GM23338 (cell line): ENCODE data around the gene COL8A1. TPM values are rescaled to one million over a fixed set of nuclear protein-coding genes. Genes with fewer than 3 reads are reported as not detected.

Experiments used
- ATAC-seq: fragments of 200-7000 bp; cut with Tn5 transposase; 3 replicates; pipeline ENCODE4 v1.9.1; 2020
- DNase-seq: peaks from one replicate; pipeline ENCODE4 v3.0.0-alpha.2; 2015; ENCODE audit warnings: low spot score
- H2AFZ ChIP-seq: fragments of 200-600 bp; sonication (generic); 2 replicates; pipeline ENCODE4 v1.8.0; 2016; ENCODE audit warnings: antibody characterized with exemption, mild to moderate bottlenecking, moderate library complexity
- H3F3A ChIP-seq: fragments of 200-600 bp; sonication (generic); replicated peaks from 2 replicates; pipeline ENCODE4 v1.8.0; 2017; ENCODE audit warnings: antibody characterized with exemption, mixed run types, low read depth
- H3K27ac ChIP-seq: fragments of 200-600 bp; sonication (generic); 2 replicates; pipeline ENCODE4 v1.6.1; 2016; ENCODE audit warnings: low read depth
- H3K27me3 ChIP-seq: fragments of 200-600 bp; sonication (generic); 2 replicates; pipeline ENCODE4 v1.8.0; 2016; ENCODE audit warnings: mild to moderate bottlenecking, mixed run types, moderate library complexity; ENCODE audit not compliant: insufficient read depth
- H3K36me3 ChIP-seq: fragments of 200-600 bp; sonication (generic); 2 replicates; pipeline ENCODE4 v1.8.0; 2016; ENCODE audit warnings: mild to moderate bottlenecking; ENCODE audit not compliant: insufficient read depth
- H3K4me1 ChIP-seq: fragments of 200-600 bp; sonication (generic); 2 replicates; pipeline ENCODE4 v1.8.0; 2016; ENCODE audit warnings: mild to moderate bottlenecking, moderate library complexity; ENCODE audit not compliant: insufficient read depth
- H3K4me2 ChIP-seq: fragments of 200-600 bp; sonication (generic); 2 replicates; pipeline ENCODE4 v1.7.1; 2017; ENCODE audit warnings: mixed run types
- H3K4me3 ChIP-seq: fragments of 200-600 bp; sonication (generic); 2 replicates; pipeline ENCODE4 v1.6.1; 2016; ENCODE audit warnings: mixed run types
- H3K79me2 ChIP-seq: fragments of 200-600 bp; sonication (generic); replicated peaks from 2 replicates; pipeline ENCODE4 v1.8.0; 2017; ENCODE audit warnings: mild to moderate bottlenecking; ENCODE audit not compliant: insufficient read depth
- H3K9me2 ChIP-seq: fragments of 200-600 bp; sonication (generic); 2 replicates; pipeline ENCODE4 v1.8.0; 2017; ENCODE audit not compliant: insufficient read depth
- H4K20me1 ChIP-seq: fragments of 200-600 bp; sonication (generic); replicated peaks from 2 replicates; pipeline ENCODE4 v1.8.0; 2017; ENCODE audit warnings: mild to moderate bottlenecking; ENCODE audit not compliant: insufficient read depth
- H3K27ac Mint-ChIP-seq: 2 replicates; pipeline ENCODE4 v1.8.0; 2020; ENCODE audit warnings: inconsistent platforms, mild to moderate bottlenecking, moderate library complexity, mixed read lengths
- H3K27me3 Mint-ChIP-seq: 3 replicates; pipeline ENCODE4 v1.8.0; 2022; ENCODE audit warnings: low read depth, mild to moderate bottlenecking, moderate library complexity, mixed read lengths, inconsistent platforms; ENCODE audit not compliant: insufficient read depth, poor library complexity
- H3K36me3 Mint-ChIP-seq: 3 replicates; pipeline ENCODE4 v1.8.0; 2021; ENCODE audit warnings: low read depth, mild to moderate bottlenecking, inconsistent platforms, moderate library complexity, mixed read lengths
- H3K4me1 Mint-ChIP-seq: 3 replicates; pipeline ENCODE4 v1.8.0; 2020; ENCODE audit warnings: mild to moderate bottlenecking, inconsistent platforms, mixed read lengths
- H3K4me3 Mint-ChIP-seq: 3 replicates; pipeline ENCODE4 v1.8.0; 2021; ENCODE audit warnings: moderate library complexity, mild to moderate bottlenecking, inconsistent platforms, mixed read lengths
- H3K9me3 Mint-ChIP-seq: 3 replicates; pipeline ENCODE4 v1.8.0; 2020; ENCODE audit warnings: moderate library complexity, mild to moderate bottlenecking, inconsistent platforms, mixed read lengths
- CREB1 ChIP-seq: fragments of 250-450 bp; sonication (Bioruptor Pico); IDR thresholded peaks from 2 replicates; pipeline ENCODE4 v1.5.0; 2020; ENCODE audit warnings: low read depth, mild to moderate bottlenecking, moderate library complexity
- EZH2 ChIP-seq: fragments of 200-600 bp; sonication (generic); IDR thresholded peaks from one replicate; pipeline ENCODE4 v1.8.0; 2017; ENCODE audit warnings: antibody characterized with exemption, mild to moderate bottlenecking, low read depth; ENCODE audit not compliant: unreplicated experiment
- JUNB ChIP-seq: IDR thresholded peaks from one replicate; pipeline ENCODE4 v1.6.1; 2016; ENCODE audit warnings: antibody characterized with exemption; ENCODE audit not compliant: unreplicated experiment
- NANOG ChIP-seq: IDR thresholded peaks from 2 replicates; pipeline ENCODE4 v1.6.1; 2016; ENCODE audit warnings: antibody characterized with exemption, borderline replicate concordance
- POLR2AphosphoS5 ChIP-seq: IDR thresholded peaks from 2 replicates; pipeline ENCODE4 v1.6.1; 2016; ENCODE audit warnings: antibody characterized with exemption, low read depth
- STAT1 ChIP-seq: IDR thresholded peaks from one replicate; pipeline ENCODE4 v1.6.1; 2016; ENCODE audit warnings: antibody characterized with exemption; ENCODE audit not compliant: unreplicated experiment
- ZNF114 ChIP-seq: fragments of 250-450 bp; sonication (Bioruptor Pico); IDR thresholded peaks from 2 replicates; pipeline ENCODE4 v1.5.0; 2020; ENCODE audit warnings: mild to moderate bottlenecking, moderate library complexity
- ZNF331 ChIP-seq: fragments of 250-450 bp; sonication (Bioruptor Pico); IDR thresholded peaks from 2 replicates; pipeline ENCODE4 v1.5.0; 2020; ENCODE audit warnings: low read depth, mild to moderate bottlenecking, moderate library complexity
- polyA plus RNA-seq: library from polyadenylated mRNA; unstranded; fragments of >200 nt; fragmentation: Nextera tagmentation; extraction: Ambion mirVana; gene quantifications from 2 replicates; pipeline ENCODE4 v1.2.1, GENCODE V29; 2016
- total RNA-seq: library from RNA; depleted of rRNA; stranded (reverse); fragments of >200 nt; shearing (Covaris generic); gene quantifications from 2 replicates; pipeline ENCODE4 v1.2.3, GENCODE V29; 2014
- TF ChIP-seq, protein P1 (sequence below), 2 experiments: fragments of 200-600 bp in 1 of 2; sonication (generic) in 1 of 2; conservative IDR thresholded peaks; 2 replicates each; pipeline versions ENCODE4 v1.5.1 to v1.6.1; 2016 to 2017; ENCODE audit warnings: antibody characterized with exemption in 2 of 2, low read depth in 2 of 2, mild to moderate bottlenecking in 2 of 2, moderate library complexity in 1 of 2
- TF ChIP-seq, protein P2 (sequence below): IDR thresholded peaks from one replicate; pipeline ENCODE4 v1.6.1; 2018; ENCODE audit warnings: antibody characterized with exemption; ENCODE audit not compliant: unreplicated experiment

The COL8A1 gene
- total and polyA plus RNA-seq, 2 experiments from 2014 or later, result 0.26 to 0.97 TPM

GRCh38 chr3:99637368-99638111, 854 bp upstream of the COL8A1 start:
- TF ChIP-seq EZH2, result peak; percentile 29
- no peak for TF ChIP-seq POLR2AphosphoS5
- H3K4me1 Mint-ChIP-seq, result peaks cover 60% of the 10 kb centered on the region
- H3K27ac Mint-ChIP-seq, result no peak overlapping the region
- H3K36me3 Mint-ChIP-seq, result no peaks in the 10 kb centered on the region
- H3K4me3 Mint-ChIP-seq, result peak overlapping the region; percentile 85
- H3K9me3 Mint-ChIP-seq, result no peaks in the 10 kb centered on the region
- peaks cover 22% of the 10 kb centered on the region for H3K27me3 Mint-ChIP-seq
- H3K4me1 ChIP-seq, result peaks cover 67% of the 10 kb centered on the region
- H3K9me2 ChIP-seq, result no peaks in the 10 kb centered on the region
- H3K4me2 ChIP-seq, result peak overlapping the region; percentile 89
- ATAC-seq, result peak; percentile 37
- no peaks in the 10 kb centered on the region for H3K36me3 ChIP-seq
- peaks cover 55% of the 10 kb centered on the region for H3K27me3 ChIP-seq
- peak; percentile 36 for DNase-seq
- no peaks in the 10 kb centered on the region for H3F3A ChIP-seq
- peak overlapping the region; percentile 97 for H2AFZ ChIP-seq
- H3K27ac ChIP-seq, result no peak overlapping the region
- peak overlapping the region; percentile 68 for H3K4me3 ChIP-seq
- no peaks in the 10 kb centered on the region for H4K20me1 ChIP-seq
- no peaks in the 10 kb centered on the region for H3K79me2 ChIP-seq

- Histone ChIP-seq H3K4me1 (peaks cover 46% of the 10 kb centered on the region), H3K4me2 (no peak overlapping the region; the same call in 1 of the 2 replicates), H4K20me1 (no peaks in the 10 kb centered on the region), H3K36me3 (no peaks in the 10 kb centered on the region), H3K79me2 (no peaks in the 10 kb centered on the region), H2AFZ (no peak overlapping the region), H3K4me3 (no peak overlapping the region), H3K27me3 (peaks cover 55% of the 10 kb centered on the region), H3F3A (no peaks in the 10 kb centered on the region), H3K9me2 (no peaks in the 10 kb centered on the region), H3K27ac (no peak overlapping the region)
- H3K4me1 Mint-ChIP-seq, result peaks cover 40% of the 10 kb centered on the region
- no peaks in the 10 kb centered on the region for H3K9me3 Mint-ChIP-seq
- ATAC-seq (no peak), DNase-seq (no peak)
- H3K4me3 Mint-ChIP-seq, result no peak overlapping the region; the same call in 2 of the 3 replicates
- H3K27ac Mint-ChIP-seq, result no peak overlapping the region
- H3K36me3 Mint-ChIP-seq, result no peaks in the 10 kb centered on the region
- H3K27me3 Mint-ChIP-seq, result peaks cover 22% of the 10 kb centered on the region
- TF ChIP-seq STAT1 (no peak), EZH2 (no peak), NANOG (no peak), ZNF114 (CRISPR knock-in tag) (no peak), CREB1 (CRISPR knock-in tag) (no peak), ZNF331 (CRISPR knock-in tag) (no peak), JUNB (no peak), POLR2AphosphoS5 (no peak)
- TF ChIP-seq, protein P1, sequence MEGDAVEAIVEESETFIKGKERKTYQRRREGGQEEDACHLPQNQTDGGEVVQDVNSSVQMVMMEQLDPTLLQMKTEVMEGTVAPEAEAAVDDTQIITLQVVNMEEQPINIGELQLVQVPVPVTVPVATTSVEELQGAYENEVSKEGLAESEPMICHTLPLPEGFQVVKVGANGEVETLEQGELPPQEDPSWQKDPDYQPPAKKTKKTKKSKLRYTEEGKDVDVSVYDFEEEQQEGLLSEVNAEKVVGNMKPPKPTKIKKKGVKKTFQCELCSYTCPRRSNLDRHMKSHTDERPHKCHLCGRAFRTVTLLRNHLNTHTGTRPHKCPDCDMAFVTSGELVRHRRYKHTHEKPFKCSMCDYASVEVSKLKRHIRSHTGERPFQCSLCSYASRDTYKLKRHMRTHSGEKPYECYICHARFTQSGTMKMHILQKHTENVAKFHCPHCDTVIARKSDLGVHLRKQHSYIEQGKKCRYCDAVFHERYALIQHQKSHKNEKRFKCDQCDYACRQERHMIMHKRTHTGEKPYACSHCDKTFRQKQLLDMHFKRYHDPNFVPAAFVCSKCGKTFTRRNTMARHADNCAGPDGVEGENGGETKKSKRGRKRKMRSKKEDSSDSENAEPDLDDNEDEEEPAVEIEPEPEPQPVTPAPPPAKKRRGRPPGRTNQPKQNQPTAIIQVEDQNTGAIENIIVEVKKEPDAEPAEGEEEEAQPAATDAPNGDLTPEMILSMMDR (conservative IDR thresholded peaks at IDR 0.05; ENCODE audit: low read depth in 2 of 2), result no peak
- TF ChIP-seq, protein P2, sequence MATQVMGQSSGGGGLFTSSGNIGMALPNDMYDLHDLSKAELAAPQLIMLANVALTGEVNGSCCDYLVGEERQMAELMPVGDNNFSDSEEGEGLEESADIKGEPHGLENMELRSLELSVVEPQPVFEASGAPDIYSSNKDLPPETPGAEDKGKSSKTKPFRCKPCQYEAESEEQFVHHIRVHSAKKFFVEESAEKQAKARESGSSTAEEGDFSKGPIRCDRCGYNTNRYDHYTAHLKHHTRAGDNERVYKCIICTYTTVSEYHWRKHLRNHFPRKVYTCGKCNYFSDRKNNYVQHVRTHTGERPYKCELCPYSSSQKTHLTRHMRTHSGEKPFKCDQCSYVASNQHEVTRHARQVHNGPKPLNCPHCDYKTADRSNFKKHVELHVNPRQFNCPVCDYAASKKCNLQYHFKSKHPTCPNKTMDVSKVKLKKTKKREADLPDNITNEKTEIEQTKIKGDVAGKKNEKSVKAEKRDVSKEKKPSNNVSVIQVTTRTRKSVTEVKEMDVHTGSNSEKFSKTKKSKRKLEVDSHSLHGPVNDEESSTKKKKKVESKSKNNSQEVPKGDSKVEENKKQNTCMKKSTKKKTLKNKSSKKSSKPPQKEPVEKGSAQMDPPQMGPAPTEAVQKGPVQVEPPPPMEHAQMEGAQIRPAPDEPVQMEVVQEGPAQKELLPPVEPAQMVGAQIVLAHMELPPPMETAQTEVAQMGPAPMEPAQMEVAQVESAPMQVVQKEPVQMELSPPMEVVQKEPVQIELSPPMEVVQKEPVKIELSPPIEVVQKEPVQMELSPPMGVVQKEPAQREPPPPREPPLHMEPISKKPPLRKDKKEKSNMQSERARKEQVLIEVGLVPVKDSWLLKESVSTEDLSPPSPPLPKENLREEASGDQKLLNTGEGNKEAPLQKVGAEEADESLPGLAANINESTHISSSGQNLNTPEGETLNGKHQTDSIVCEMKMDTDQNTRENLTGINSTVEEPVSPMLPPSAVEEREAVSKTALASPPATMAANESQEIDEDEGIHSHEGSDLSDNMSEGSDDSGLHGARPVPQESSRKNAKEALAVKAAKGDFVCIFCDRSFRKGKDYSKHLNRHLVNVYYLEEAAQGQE, result no peak
Measured at GRCh38 chr3:99639579-99639978, 1.2 kb downstream of the COL8A1 start.
